ENCODE data around the gene SLC9A9. TPM values are rescaled to one million over a fixed set of nuclear protein-coding genes. Genes with fewer than 3 reads are reported as not detected.

Gene SLC9A9
- total and polyA plus RNA-seq, 2 of the 8 experiments (the other 6 are each of a cell fraction or from before 2014, with no cell fraction given): 0.48 to 1.1 TPM

DNA sequence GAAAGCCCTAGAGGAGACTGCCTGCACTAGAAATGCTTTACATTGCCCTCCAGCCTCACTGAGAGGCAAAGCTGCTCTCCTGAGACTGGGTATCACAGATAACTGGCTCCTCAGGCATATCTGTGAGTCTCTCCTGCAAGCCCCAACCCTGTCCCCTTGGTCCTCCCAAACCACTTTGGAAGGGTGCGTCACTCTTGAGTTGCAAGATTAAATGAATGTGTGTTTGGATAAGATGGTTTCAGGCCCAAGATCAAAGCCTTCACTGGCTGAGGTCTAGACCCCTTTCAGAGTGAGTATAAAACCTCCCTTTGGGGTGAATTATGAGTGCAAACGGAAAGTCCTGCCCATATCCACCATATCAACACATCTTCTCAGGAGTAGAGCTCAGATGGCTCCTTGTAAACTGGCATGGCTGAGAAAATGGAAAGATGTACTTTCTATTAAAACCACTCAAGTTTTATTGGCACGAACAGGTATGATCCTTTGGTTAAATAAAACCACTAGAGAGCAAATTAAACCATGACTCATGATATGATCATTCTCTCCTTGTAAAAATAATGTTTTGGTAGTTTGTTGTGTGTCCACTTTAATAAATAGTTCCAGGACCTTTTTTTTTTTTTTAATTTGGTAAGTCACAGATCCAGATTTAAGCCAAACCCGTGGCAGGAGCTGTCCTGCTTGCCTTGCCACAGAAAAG lies 564.7 kb downstream of the SLC9A9 start:
- Histone ChIP-seq H3K56ac (replicated peaks; ENCODE audit: insufficient read length, low read depth, low read length) (no peak overlapping the region), H3K4me2 (ENCODE audit: insufficient read depth in 1 of 2, low read depth in 2 of 2, low read length in 2 of 2) (no peak overlapping the region), H2BK12ac (ENCODE audit: low read depth, low read length) (no peak overlapping the region), H3K4me3 (ENCODE audit: extremely low read depth in 1 of 4, insufficient read depth in 2 of 4, low read depth in 3 of 4, low read length in 4 of 4) (no peak overlapping the region), H4K8ac (ENCODE audit: extremely low read depth, insufficient read depth, low read length) (no peak overlapping the region), H3K4me1 (replicated peaks in 1 of 4; ENCODE audit: control insufficient read depth in 3 of 4, insufficient read depth in 4 of 4, low read length in 3 of 4) (no peaks in the 10 kb centered on the region), H4K91ac (replicated peaks; ENCODE audit: insufficient read length, low read length) (no peak overlapping the region), H2BK120ac (replicated peaks; ENCODE audit: low read depth, low read length) (no peak overlapping the region), H3K9me3 (ENCODE audit: insufficient read depth in 2 of 2, low read depth in 1 of 2, low read length in 1 of 2) (no peaks in the 10 kb centered on the region), H2BK5ac (ENCODE audit: low read depth, low read length) (no peak overlapping the region), H3K79me2 (ENCODE audit: control insufficient read depth in 1 of 2, insufficient read depth in 2 of 2, low read length in 2 of 2) (no peaks in the 10 kb centered on the region), H3K14ac (ENCODE audit: insufficient read length) (no peak overlapping the region), H4K20me1 (replicated peaks in 1 of 2; ENCODE audit: control insufficient read depth in 1 of 2, insufficient read depth in 2 of 2, low read length in 2 of 2) (no peaks in the 10 kb centered on the region), H3K36me3 (ENCODE audit: control insufficient read depth in 2 of 4, insufficient read depth in 4 of 4, low read length in 3 of 4) (no peaks in the 10 kb centered on the region), H2AK5ac (ENCODE audit: low read depth, low read length) (no peak overlapping the region), H3K27me3 (replicated peaks in 1 of 4; ENCODE audit: control insufficient read depth in 3 of 4, extremely low read depth in 1 of 4, insufficient read depth in 3 of 4, low read length in 3 of 4) (no peaks in the 10 kb centered on the region), H3K4ac (replicated peaks; ENCODE audit: insufficient read length, low read depth, low read length) (no peak overlapping the region), H3K9ac (replicated peaks in 1 of 4; ENCODE audit: extremely low read depth in 1 of 4, low read depth in 3 of 4, low read length in 3 of 4) (no peak overlapping the region), H3K23ac (ENCODE audit: insufficient read length) (no peak overlapping the region), H2BK20ac (ENCODE audit: low read length) (no peak overlapping the region), H3K18ac (ENCODE audit: extremely low read depth, low read length) (no peak overlapping the region), H3K79me1 (ENCODE audit: low read depth, low read length) (no peaks in the 10 kb centered on the region), H4K5ac (ENCODE audit: insufficient read length, low read depth, low read length) (no peak overlapping the region), H3K23me2 (ENCODE audit: low read depth, low read length) (no peaks in the 10 kb centered on the region), H2AFZ (ENCODE audit: low read length) (no peak overlapping the region), H2BK15ac (ENCODE audit: low read length) (no peak overlapping the region), H3K27ac (ENCODE audit: low read depth, low read length) (no peak overlapping the region)
- POLR2A ChIA-PET (ENCODE audit: partially characterized antibody): no interaction called here
- WGBS, 2 experiments (ENCODE audit: extremely low coverage in 1 of 2, insufficient coverage in 1 of 2, insufficient read length in 1 of 2, insufficient replicate concordance in 2 of 2, low coverage in 1 of 2, low lambda C conversion rate in 2 of 2, missing lambda C conversion rate in 1 of 2): 90% methylated on average over 4 of the region's 4 CpGs; no CpG with 5 or more reads in 1 of the 2 experiments
- CTCF ChIA-PET (ENCODE audit: partially characterized antibody): interaction anchor here (0.6 to 0.7 kb wide), 3 partner anchors 98 to 300 kb away, joined by 3 to 4 read pairs (median 4); no protein-coding TSS in a partner anchor
- FAIRE-seq: no peak
- DNase-seq (ENCODE audit: low read depth in 1 of 2, low spot score in 2 of 2): no peak
- TF ChIP-seq JUN (IDR thresholded peaks at IDR 0.05; ENCODE audit: low read depth, low read length): no peak
- TF ChIP-seq, protein P1, sequence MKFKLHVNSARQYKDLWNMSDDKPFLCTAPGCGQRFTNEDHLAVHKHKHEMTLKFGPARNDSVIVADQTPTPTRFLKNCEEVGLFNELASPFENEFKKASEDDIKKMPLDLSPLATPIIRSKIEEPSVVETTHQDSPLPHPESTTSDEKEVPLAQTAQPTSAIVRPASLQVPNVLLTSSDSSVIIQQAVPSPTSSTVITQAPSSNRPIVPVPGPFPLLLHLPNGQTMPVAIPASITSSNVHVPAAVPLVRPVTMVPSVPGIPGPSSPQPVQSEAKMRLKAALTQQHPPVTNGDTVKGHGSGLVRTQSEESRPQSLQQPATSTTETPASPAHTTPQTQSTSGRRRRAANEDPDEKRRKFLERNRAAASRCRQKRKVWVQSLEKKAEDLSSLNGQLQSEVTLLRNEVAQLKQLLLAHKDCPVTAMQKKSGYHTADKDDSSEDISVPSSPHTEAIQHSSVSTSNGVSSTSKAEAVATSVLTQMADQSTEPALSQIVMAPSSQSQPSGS (IDR thresholded peaks at IDR 0.05; ENCODE audit: low read length): no peak
- no peak for TF ChIP-seq NRF1 (IDR thresholded peaks at IDR 0.05; ENCODE audit: low read depth, low read length)
- no peak for TF ChIP-seq RAD21 (IDR thresholded peaks at IDR 0.05 in 1 of 2, conservative IDR thresholded peaks at IDR 0.05 in 1 of 2; ENCODE audit: low read depth in 2 of 2, low read length in 2 of 2)
- no peak for TF ChIP-seq GTF2F1 (IDR thresholded peaks at IDR 0.05; ENCODE audit: borderline replicate concordance, low read depth, low read length)
